Kidney epithelial cell (primary cell): ENCODE results near the gene DUSP8. TPM values are rescaled to one million over a fixed set of nuclear protein-coding genes. Genes with fewer than 3 reads are reported as not detected.
"Not testable (repeated sequence)": the region's sequence is repeated elsewhere in the genome, so short reads cannot be mapped to it uniquely, and the experiment has no call there.

ENCODE experiments used
- DNase-seq: peaks from one replicate; pipeline ENCODE4 v3.0.0-alpha.2; 2010; ENCODE audit warnings: low read depth
- H3K27me3 ChIP-seq: 2 replicates; pipeline ENCODE4 v1.6.0; 2011; ENCODE audit warnings: low read length; ENCODE audit not compliant: control insufficient read depth, insufficient read depth
- H3K36me3 ChIP-seq: 2 replicates; pipeline ENCODE4 v1.5.1; 2011; ENCODE audit warnings: low read length; ENCODE audit not compliant: control insufficient read depth, insufficient read depth
- H3K4me3 ChIP-seq: 2 replicates; pipeline ENCODE4 v1.5.1; 2011; ENCODE audit warnings: low read depth, mild to moderate bottlenecking, control low read depth, low read length
- CTCF ChIP-seq: IDR thresholded peaks from 2 replicates; pipeline ENCODE4 v1.5.1; 2011; ENCODE audit warnings: mild to moderate bottlenecking, moderate library complexity, low read length, control low read depth, inconsistent platforms; ENCODE audit not compliant: insufficient read depth, poor library complexity, severe bottlenecking
- total RNA-seq: library from RNA; depleted of rRNA; stranded (reverse); fragments of >200 nt; gene quantifications from 2 replicates; pipeline ENCODE4 v1.2.3, GENCODE V29; 2015

The DUSP8 gene
- total RNA-seq, 1 donor from 2014 or later = 7.6 TPM

- no peak within 1 kb of the TSS for H3K4me3 ChIP-seq
- no peaks in the 10 kb centered on the region for H3K36me3 ChIP-seq
- DNase-seq = no peak
- peaks cover 20% of the 10 kb centered on the region for H3K27me3 ChIP-seq
- no peak for TF ChIP-seq CTCF
These were observed 25.9 kb upstream of the DUSP8 start, which contains the start of gene KRTAP5-2 for GRCh38 chr11:1597994-1598380. TSS of gene KRTAP5-2 (minus strand) at chr11:1598294. CDS start at chr11:1598250, 44 bp downstream.

- H3K4me3 ChIP-seq = no peak overlapping the region
- H3K36me3 ChIP-seq = no peaks in the 10 kb centered on the region
- no peak for TF ChIP-seq CTCF
- DNase-seq = no peak
- peaks cover 20% of the 10 kb centered on the region for H3K27me3 ChIP-seq
These were observed 25.4 kb upstream of the DUSP8 start for GRCh38 chr11:1597331-1597993.

- not testable (repeated sequence) for H3K4me3 ChIP-seq, DNase-seq, H3K36me3 ChIP-seq
- peaks cover 20% of the 10 kb centered on the region for H3K27me3 ChIP-seq
These were observed 24.6 kb upstream of the DUSP8 start for GRCh38 chr11:1596576-1597121.

- not testable (repeated sequence) for DNase-seq, H3K4me3 ChIP-seq, H3K36me3 ChIP-seq
- H3K27me3 ChIP-seq = peaks cover 18% of the 10 kb centered on the region
These were observed 24.0 kb upstream of the DUSP8 start for GRCh38 chr11:1595994-1596575.

GRCh38 chr11:1592628-1593027 is 20.6 kb upstream of the DUSP8 start:
- no peak overlapping the region for H3K4me3 ChIP-seq
- H3K27me3 ChIP-seq = peaks cover 11% of the 10 kb centered on the region
- no peak for TF ChIP-seq CTCF
- H3K36me3 ChIP-seq = no peaks in the 10 kb centered on the region
- DNase-seq = no peak

GRCh38 chr11:1589996-1590395 is 17.9 kb upstream of the DUSP8 start:
- Histone ChIP-seq H3K4me3 (no peak overlapping the region), H3K27me3 (no peaks in the 10 kb centered on the region), H3K36me3 (no peaks in the 10 kb centered on the region)
- DNase-seq = no peak
- TF ChIP-seq CTCF = no peak

GRCh38 chr11:1589191-1589963 is 17.3 kb upstream of the DUSP8 start:
- H3K4me3 ChIP-seq, DNase-seq, H3K27me3 ChIP-seq, H3K36me3 ChIP-seq: not testable (repeated sequence)
